Hematopoietic multipotent progenitor cell treated with erythropoietin and hydrocortisone succinate and interleukin-3 and kit ligand, for 8 days (in vitro differentiated cells): Measurements from ENCODE around the gene TNS3.

Source experiments
- DNase-seq: peaks from one replicate; pipeline ENCODE4 v3.0.0-alpha.2; 2015

TNS3 gene

GRCh38 chr7:47416492-47417480 lies 165.1 kb downstream of the TNS3 start:
- DNase-seq = no peak

- DNase-seq = no peak
Measured at GRCh38 chr7:47415318-47416212, 166.3 kb downstream of the TNS3 start.

GRCh38 chr7:47414342-47415317 lies 167.3 kb downstream of the TNS3 start:
- DNase-seq = no peak

DNA sequence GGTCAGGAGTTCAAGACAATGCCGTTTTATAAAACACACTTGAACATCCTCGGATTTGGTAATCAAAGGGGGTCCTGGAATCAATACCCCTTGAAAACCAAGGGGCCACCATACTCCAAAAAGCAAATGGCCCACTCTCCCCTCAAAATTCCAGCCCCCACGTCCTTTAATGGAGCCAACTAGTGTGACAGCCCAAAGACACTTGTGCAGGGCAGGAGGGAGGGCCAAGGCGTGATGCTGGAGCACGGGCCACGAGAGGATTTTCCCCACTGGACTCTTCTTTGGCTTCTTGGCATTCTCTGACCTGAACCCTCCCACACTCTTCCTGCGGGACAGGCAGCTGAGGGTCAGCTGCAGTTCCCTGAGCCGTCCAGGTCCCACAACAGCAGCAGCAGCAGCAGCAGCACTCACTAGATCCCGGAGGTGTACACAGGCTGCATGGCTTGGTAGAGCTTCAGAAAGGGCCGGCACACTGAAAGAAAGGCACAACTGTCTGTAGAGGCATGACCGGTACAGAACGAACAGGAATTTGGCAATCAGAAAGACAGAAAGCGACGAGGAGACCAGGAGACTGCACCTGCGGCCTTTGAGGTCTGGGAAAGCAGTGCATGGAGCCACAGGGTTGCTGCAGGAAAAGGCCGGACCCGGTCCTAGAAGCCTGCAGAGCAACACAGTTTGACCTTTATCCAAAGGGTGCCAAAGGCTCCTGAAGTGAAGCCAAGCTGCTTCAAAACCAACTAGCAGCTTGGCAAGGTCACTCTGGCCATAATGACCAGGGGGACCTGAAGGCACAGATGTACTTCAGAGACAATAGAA lies 168.2 kb downstream of the TNS3 start:
- no peak for DNase-seq

DNA sequence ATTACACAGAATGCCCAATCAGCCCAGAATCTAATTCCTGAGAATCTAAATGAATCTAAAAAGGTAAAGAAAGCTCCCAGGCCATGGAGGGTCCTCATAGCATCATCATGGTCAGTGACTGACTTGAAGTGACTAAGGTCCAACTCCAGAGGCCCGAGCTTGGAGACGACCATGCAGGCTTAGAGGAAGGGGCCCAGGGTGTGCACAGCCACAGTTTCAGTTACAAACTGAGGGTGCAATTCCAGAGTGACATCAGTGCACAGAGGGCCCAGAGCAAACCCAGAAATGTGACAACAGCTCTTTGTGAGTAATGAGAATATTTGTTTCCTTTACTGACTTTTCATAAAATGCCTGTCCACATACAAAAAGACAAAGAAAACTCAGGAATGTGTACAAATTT lies 170.0 kb downstream of the TNS3 start:
- no peak for DNase-seq

- DNase-seq = no peak
Measured at GRCh38 chr7:47411281-47411869, 170.5 kb downstream of the TNS3 start.

DNA sequence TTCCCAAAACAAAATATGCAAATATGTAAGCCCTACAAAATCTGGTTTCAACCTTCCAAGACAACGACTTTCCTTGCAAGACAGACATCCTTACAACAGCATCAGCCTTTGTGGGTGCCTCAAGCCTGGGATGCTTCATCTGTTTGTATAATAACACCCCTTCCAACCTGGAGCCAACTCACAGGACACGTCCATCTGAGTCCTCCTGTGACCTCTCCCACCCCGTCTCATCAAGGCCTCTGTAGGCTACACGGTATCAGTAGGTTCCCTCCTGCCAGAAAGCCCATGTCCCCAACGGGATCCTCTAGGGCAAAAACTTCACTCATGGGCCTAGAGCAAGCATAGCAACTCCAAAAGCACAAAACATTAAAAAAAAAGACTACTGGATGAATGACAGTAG lies 173.2 kb downstream of the TNS3 start:
- DNase-seq = no peak

GRCh38 chr7:47407821-47408674 lies 173.9 kb downstream of the TNS3 start:
- peak; percentile 74 for DNase-seq

GRCh38 chr7:47407136-47407535 lies 174.8 kb downstream of the TNS3 start:
- DNase-seq = no peak

DNA sequence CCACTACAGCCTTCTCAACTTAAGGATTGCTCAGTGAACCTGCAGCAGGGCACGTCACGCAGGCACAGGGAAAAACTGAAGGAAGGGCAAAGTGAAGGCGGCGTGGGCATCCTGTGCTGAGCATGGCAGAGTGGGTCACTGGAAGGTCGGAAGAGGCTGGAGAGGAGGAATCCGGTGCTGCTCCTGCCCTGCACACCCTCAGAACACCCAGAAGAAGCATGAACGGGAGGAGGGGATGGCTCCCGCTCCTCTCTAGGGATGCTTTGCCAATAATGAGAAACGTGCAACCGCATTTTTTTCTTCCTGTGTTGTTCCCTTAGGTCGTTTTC lies 175.1 kb downstream of the TNS3 start:
- DNase-seq = no peak

GRCh38 chr7:47405921-47406800 lies 175.8 kb downstream of the TNS3 start:
- DNase-seq = no peak

GRCh38 chr7:47405286-47405904 lies 176.5 kb downstream of the TNS3 start:
- no peak for DNase-seq

GRCh38 chr7:47404010-47404409 lies 177.9 kb downstream of the TNS3 start:
- DNase-seq = no peak

DNA sequence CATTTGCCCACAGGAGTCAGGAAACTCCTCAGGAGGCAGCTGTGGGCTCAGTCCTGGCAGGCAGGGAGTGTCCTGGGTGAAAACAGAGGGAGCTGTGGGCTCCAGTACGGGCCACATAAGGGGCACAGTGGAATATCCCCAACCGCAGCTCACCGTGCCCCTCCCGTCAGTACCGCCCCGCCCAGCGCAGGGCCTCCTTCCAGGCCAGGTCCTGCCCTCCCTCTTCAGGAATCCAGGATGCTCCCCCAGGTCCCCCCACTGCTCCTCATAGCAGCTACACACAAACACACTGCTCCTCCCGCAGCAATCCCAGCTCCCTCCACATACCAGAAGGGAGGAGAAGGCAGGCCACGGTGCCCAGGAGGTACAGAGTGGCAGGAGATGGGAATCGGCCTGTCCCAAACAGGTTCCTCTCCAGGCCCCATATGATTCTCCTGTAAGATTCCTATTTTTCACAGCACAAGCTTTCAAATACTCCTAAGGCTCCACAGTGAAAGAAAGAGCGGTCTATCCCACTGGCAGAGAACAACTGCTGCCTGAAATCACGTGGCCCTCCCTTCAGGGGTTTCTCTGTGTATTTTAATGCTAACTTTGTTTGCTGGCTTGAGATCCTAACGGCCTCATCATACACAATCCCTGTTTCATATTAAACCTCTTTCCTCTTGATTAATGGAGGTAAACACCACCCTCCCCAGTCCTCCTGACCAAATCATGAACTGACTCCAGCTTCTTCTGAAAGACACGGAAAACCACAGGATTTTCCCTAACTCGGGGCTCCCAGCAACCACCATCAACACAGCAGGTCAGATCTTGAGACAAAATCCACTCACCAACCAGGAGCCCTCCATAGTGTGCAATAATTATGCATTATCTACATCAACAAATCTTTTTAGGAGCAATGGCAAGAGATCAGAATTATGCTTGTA lies 178.7 kb downstream of the TNS3 start:
- DNase-seq = no peak

GRCh38 chr7:47401611-47402570 lies 180.0 kb downstream of the TNS3 start:
- DNase-seq = no peak

- no peak for DNase-seq
Measured at GRCh38 chr7:47400741-47401206, 181.1 kb downstream of the TNS3 start.
